K562 (cell line): Measurements from ENCODE around the gene RBMS1. TPM values are rescaled to one million over a fixed set of nuclear protein-coding genes. Genes with fewer than 3 reads are reported as not detected.

ENCODE experiments used
- ATAC-seq: fragments of 200-7000 bp; cut with Tn5 transposase; 3 replicates; pipeline ENCODE4 v1.9.1; 2020; ENCODE audit warnings: moderate library complexity
- BruUV-seq: library from RNA; stranded (reverse); fragments of 400-500 nt; replicated peaks from 2 replicates; lab custom pipeline; 2021; lab: Mats Ljungman, UMichigan
- CTCF ChIA-PET: fragments of 300-600 bp; formaldehyde crosslinking; extraction: SDS; loops from one replicate; lab custom pipeline; 2021; ENCODE audit warnings: low intra/inter-chr PET ratio; lab: Yijun Ruan, JAX
- POLR2A ChIA-PET: fragments of 300-600, 350-650 bp; sonication (Branson Sonifier 250); formaldehyde crosslinking; extraction: SDS; loops from one replicate; lab custom pipeline; 2021; ENCODE audit warnings: antibody characterized with exemption, inconsistent platforms; lab: Yijun Ruan, JAX
- DNase-seq, 4 experiments: peaks; one replicate each; pipeline versions ENCODE4 v3.0.0 to v3.0.0-alpha.2; 2011 to 2018; ENCODE audit warnings: low spot score in 3 of 4, mixed read lengths in 3 of 4; ENCODE audit errors: extremely low read depth in 1 of 4
- FAIRE-seq: peaks from 2 replicates; lab custom pipeline; 2011; peaks lifted over from hg19 to GRCh38; lab: Jason Lieb, UNC
- H2AFZ ChIP-seq: 2 replicates; pipeline ENCODE4 v1.6.0; 2011; ENCODE audit warnings: low read depth, low read length, control low read depth, inconsistent platforms
- H3K27ac ChIP-seq: fragments of 200-600 bp; 3 replicates; pipeline ENCODE4 v1.8.0; 2011; ENCODE audit warnings: low read depth, mild to moderate bottlenecking, control low read depth, inconsistent platforms, low read length, moderate library complexity, mixed read lengths; ENCODE audit errors: extremely low read depth
- H3K27me3 ChIP-seq, 2 experiments: fragments of 300-600 bp in 1 of 2; 2 replicates in 1 of 2; 3 replicates in 1 of 2; pipeline versions ENCODE4 v1.6.0 to v1.8.0; 2011; ENCODE audit warnings: inconsistent platforms in 2 of 2, low read length in 2 of 2, mild to moderate bottlenecking in 1 of 2, mixed read lengths in 1 of 2, moderate library complexity in 1 of 2; ENCODE audit not compliant: control insufficient read depth in 2 of 2, insufficient read depth in 2 of 2
- H3K36me3 ChIP-seq: fragments of 300-600 bp; 3 replicates; pipeline ENCODE4 v1.8.0; 2011; ENCODE audit warnings: mild to moderate bottlenecking, low read length, inconsistent platforms; ENCODE audit not compliant: control insufficient read depth, insufficient read depth
- H3K4me1 ChIP-seq, 2 experiments: fragments of 200-600 bp in 1 of 2; replicated peaks in 1 of 2; 2 replicates in 1 of 2; 3 replicates in 1 of 2; pipeline versions ENCODE4 v1.5.1 to v1.8.0; 2011; ENCODE audit warnings: inconsistent platforms in 2 of 2, low read length in 2 of 2, mild to moderate bottlenecking in 1 of 2, mixed read lengths in 1 of 2, moderate library complexity in 1 of 2; ENCODE audit not compliant: control insufficient read depth in 2 of 2, insufficient read depth in 2 of 2
- H3K4me2 ChIP-seq: 2 replicates; pipeline ENCODE4 v1.6.1; 2011; ENCODE audit warnings: low read length, control low read depth, inconsistent platforms, mixed read lengths; ENCODE audit not compliant: insufficient read depth
- H3K4me3 ChIP-seq: fragments of 200-600 bp; sonication (generic), shearing (Covaris generic); 2 replicates; pipeline ENCODE4 v1.5.1; 2016; ENCODE audit warnings: control low read depth, inconsistent platforms
- H3K79me2 ChIP-seq: fragments of 200-600 bp; 3 replicates; pipeline ENCODE4 v1.8.0; 2011; ENCODE audit warnings: low read length, inconsistent platforms; ENCODE audit not compliant: control insufficient read depth, insufficient read depth
- H3K9ac ChIP-seq, 2 experiments: 2 replicates each; pipeline versions ENCODE4 v1.6.0 to v1.6.1; 2011; ENCODE audit warnings: low read depth in 2 of 2, low read length in 2 of 2, control low read depth in 1 of 2, inconsistent platforms in 1 of 2, mild to moderate bottlenecking in 1 of 2, mixed read lengths in 1 of 2; ENCODE audit not compliant: insufficient read depth in 1 of 2
- H3K9me1 ChIP-seq: one replicate; pipeline ENCODE4 v1.6.0; 2011; ENCODE audit warnings: inconsistent platforms, mild to moderate bottlenecking, low read length, moderate library complexity; ENCODE audit not compliant: control insufficient read depth, insufficient read depth
- H3K9me3 ChIP-seq: replicated peaks from 2 replicates; pipeline ENCODE4 v1.5.1; 2011; ENCODE audit warnings: low read depth, low read length, inconsistent platforms; ENCODE audit not compliant: control insufficient read depth, insufficient read depth
- H4K20me1 ChIP-seq: replicated peaks from 2 replicates; pipeline ENCODE4 v1.6.1; 2011; ENCODE audit warnings: low read length, inconsistent platforms, mixed read lengths; ENCODE audit not compliant: control insufficient read depth, insufficient read depth
- ATF4 ChIP-seq: fragments of 450-650 bp; formaldehyde crosslinking; IDR thresholded peaks from 2 replicates; pipeline ENCODE4 v1.4.0; 2022; ENCODE audit warnings: mild to moderate bottlenecking, moderate library complexity
- BRCA1 ChIP-seq, 2 experiments: fragments of 450-650 bp in 1 of 2; sonication (generic) in 1 of 2; formaldehyde crosslinking in 1 of 2; IDR thresholded peaks; 2 replicates each; pipeline versions ENCODE4 v1.5.0 to v1.6.1; 2017 to 2020; ENCODE audit warnings: mild to moderate bottlenecking in 1 of 2, missing genetic modification reagents in 1 of 2
- HMG20A ChIP-seq: fragments of 450-650 bp; formaldehyde crosslinking; conservative IDR thresholded peaks from 2 replicates; pipeline ENCODE4 v1.4.0; 2020; ENCODE audit warnings: mild to moderate bottlenecking, mixed read lengths
- NR2F6 ChIP-seq: fragments of 450-650 bp; formaldehyde crosslinking; IDR thresholded peaks from 2 replicates; pipeline ENCODE4 v1.4.0; 2020; ENCODE audit warnings: mild to moderate bottlenecking
- RB1 ChIP-seq: fragments of 450-650 bp; IDR thresholded peaks from 2 replicates; pipeline ENCODE4 v1.6.1; 2017; ENCODE audit warnings: low read depth, mild to moderate bottlenecking
- TAF9B ChIP-seq: fragments of 450-650 bp; IDR thresholded peaks from 2 replicates; pipeline ENCODE4 v1.6.1; 2018; ENCODE audit warnings: mild to moderate bottlenecking; ENCODE audit not compliant: partially characterized antibody
- ZNF316 ChIP-seq: fragments of 450-650 bp; IDR thresholded peaks from 2 replicates; pipeline ENCODE4 v1.6.1; 2016
- ZNF77 ChIP-seq: fragments of 250-450 bp; sonication (Bioruptor Pico); IDR thresholded peaks from 2 replicates; pipeline ENCODE4 v1.5.0; 2020
- WGBS: fragments of 100-300 bp; shearing (Covaris generic); methylation state at CpG from one replicate; pipeline ENCODE4 v1.1.6; 2016; ENCODE audit warnings: low coverage, mixed read lengths; ENCODE audit not compliant: insufficient coverage; ENCODE audit errors: missing lambda C conversion rate; 5-methylcytosine and 5-hydroxymethylcytosine counted together
- in situ Hi-C: fragments of 300-500 bp; cut with MboI; formaldehyde crosslinking; loops from 4 replicates; pipeline ENCODE4 v1.15.0; 2018; ENCODE audit warnings: inconsistent platforms, mixed read lengths
- intact Hi-C: fragments of 100-400 bp; cut with micrococcal nuclease; formaldehyde crosslinking; loops from 2 replicates; pipeline ENCODE4 v1.14.2; 2022
- polyA plus RNA-seq, 8 experiments: library from polyadenylated mRNA; depleted of rRNA in 4 of 8; stranded (reverse) in 5 of 8; unstranded in 3 of 8; fragments of >200 nt; fragmentation: Nextera tagmentation in 2 of 8; fragmentation: Illumina TruSeq in 1 of 8; extraction: Ambion mirVana in 2 of 8; extraction: Trizol in 1 of 8; gene quantifications; 2 replicates each; pipeline versions ENCODE4 v1.2.1 to v1.2.3, GENCODE V29; 2011 to 2014; ENCODE audit warnings: inconsistent platforms in 1 of 8, missing spikeins in 1 of 8
- total RNA-seq, 7 experiments: library from RNA; depleted of rRNA in 6 of 7; stranded (reverse); fragments of >200 nt in 6 of 7; fragmentation: Illumina TruSeq in 2 of 7; extraction: Trizol in 2 of 7; gene quantifications; 2 replicates each; pipeline versions ENCODE4 v1.2.1 to v1.2.3, GENCODE V29; 2011 to 2021; ENCODE audit warnings: low replicate concordance in 1 of 7

The RBMS1 gene
- total and polyA plus RNA-seq, 9 of the 15 experiments (the other 6 are each of a cell fraction or from before 2014, with no cell fraction given) = 0.04 to 0.31 (median 0.09) TPM; not detected in 6

GRCh38 chr2:160522951-160523710, 29.5 kb upstream of the RBMS1 start:
- H3K4me2 ChIP-seq = no peak overlapping the region
- TF ChIP-seq NR2F6 (CRISPR knock-in tag) (no peak), BRCA1 (IDR thresholded peaks at IDR 0.05) (no peak), BRCA1 (CRISPR knock-in tag; IDR thresholded peaks at IDR 0.05) (no peak)
- no peaks in the 10 kb centered on the region for H4K20me1 ChIP-seq
- no peaks in the 10 kb centered on the region for H3K9me1 ChIP-seq
- no peaks in the 10 kb centered on the region for H3K27me3 ChIP-seq
- ChIA-PET POLR2A (no interaction called here), CTCF (no interaction called here)
- 0% methylated on average over 4 of the region's 4 CpGs for WGBS
- H3K36me3 ChIP-seq = no peaks in the 10 kb centered on the region
- in situ Hi-C loops = no loop called here
- intact Hi-C loops = no loop called here
- no peak for DNase-seq
- no peak overlapping the region for H3K27ac ChIP-seq
- H3K79me2 ChIP-seq = no peaks in the 10 kb centered on the region
- H3K9ac ChIP-seq = no peak overlapping the region
- FAIRE-seq = no peak
- H3K4me1 ChIP-seq = no peaks in the 10 kb centered on the region
- no TSS peak for BruUV-seq
- H2AFZ ChIP-seq = no peak overlapping the region
- ATAC-seq = no peak
- H3K4me3 ChIP-seq = no peak overlapping the region
- H3K9me3 ChIP-seq = no peaks in the 10 kb centered on the region

GRCh38 chr2:160517731-160518130, 24.1 kb upstream of the RBMS1 start:
- H3K27me3 ChIP-seq = no peaks in the 10 kb centered on the region
- no peak overlapping the region for H3K27ac ChIP-seq
- no peaks in the 10 kb centered on the region for H3K4me1 ChIP-seq
- ATAC-seq (no peak), FAIRE-seq (no peak), DNase-seq (no peak)
- no TSS peak for BruUV-seq
- no peak overlapping the region for H2AFZ ChIP-seq
- H3K9ac ChIP-seq = no peak overlapping the region
- TF ChIP-seq ATF4 (CRISPR knock-in tag) (no peak), ZNF77 (no peak), HMG20A (CRISPR knock-in tag) (no peak), RB1 (no peak), TAF9B (no peak), ZNF316 (no peak)
- no peaks in the 10 kb centered on the region for H3K36me3 ChIP-seq
- no peaks in the 10 kb centered on the region for H3K79me2 ChIP-seq
- intact Hi-C loops (no loop called here), in situ Hi-C loops (no loop called here)
- H3K9me1 ChIP-seq = no peaks in the 10 kb centered on the region
- CTCF ChIA-PET = no interaction called here
- POLR2A ChIA-PET = interaction anchor here (0.6 kb wide), 1 partner anchor 18 kb away, joined by 3 read pairs; no protein-coding TSS in a partner anchor
- 0% methylated on average over 2 of the region's 2 CpGs for WGBS
- H4K20me1 ChIP-seq = no peaks in the 10 kb centered on the region
- H3K9me3 ChIP-seq = no peaks in the 10 kb centered on the region
- no peak overlapping the region for H3K4me2 ChIP-seq
- no peak overlapping the region for H3K4me3 ChIP-seq
